Measurements from ENCODE around the gene ATAD3B. TPM values are rescaled to one million over a fixed set of nuclear protein-coding genes. Genes with fewer than 3 reads are reported as not detected.

The ATAD3B gene
- total and polyA plus RNA-seq, 2 of the 13 experiments (the other 11 are each of a cell fraction or from before 2014, with no cell fraction given): 9.6 to 31.1 TPM

DNA sequence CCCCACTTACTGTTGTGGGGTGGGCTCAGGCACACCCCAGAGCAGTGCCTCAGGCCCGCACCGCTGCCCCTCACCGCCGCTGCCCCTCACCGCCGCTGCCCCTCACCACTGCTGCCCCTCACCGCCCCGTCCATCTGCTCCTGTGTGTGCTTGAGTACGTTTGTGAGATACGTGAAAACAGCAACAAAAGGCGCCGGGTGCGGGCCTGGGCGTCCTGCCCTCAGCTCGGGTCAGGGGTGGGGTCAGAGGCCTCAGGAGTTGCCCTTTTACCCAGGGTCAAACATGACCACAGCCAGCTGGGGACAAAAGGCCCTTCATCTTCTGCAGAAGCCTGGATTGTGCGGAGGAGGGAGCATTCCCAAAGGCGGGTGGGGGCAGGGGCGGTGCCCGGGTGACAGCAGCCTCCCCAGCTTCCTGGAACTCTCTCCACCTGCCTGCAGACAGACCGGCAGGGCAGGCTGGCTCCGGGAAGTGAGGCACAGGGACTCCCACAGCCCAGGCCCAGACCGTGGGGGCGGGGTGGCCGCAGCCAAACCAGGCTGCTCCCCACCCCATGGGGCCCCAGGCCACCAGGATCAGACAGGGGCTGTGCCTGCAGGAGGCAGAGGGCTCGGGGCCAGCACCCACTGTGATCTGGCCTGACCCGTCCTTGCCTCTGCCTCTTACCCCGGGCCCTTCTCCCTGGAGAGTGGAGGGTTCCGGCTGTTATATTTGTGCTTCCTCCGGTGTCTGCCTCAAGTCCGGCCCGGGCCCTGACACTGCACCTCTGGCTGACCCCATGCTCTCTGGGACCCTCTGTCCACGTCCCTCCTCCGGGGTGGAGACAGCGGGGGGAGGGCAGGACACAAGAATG lies 38.4 kb upstream of the ATAD3B start (continued):
- TF ChIP-seq, protein P1, sequence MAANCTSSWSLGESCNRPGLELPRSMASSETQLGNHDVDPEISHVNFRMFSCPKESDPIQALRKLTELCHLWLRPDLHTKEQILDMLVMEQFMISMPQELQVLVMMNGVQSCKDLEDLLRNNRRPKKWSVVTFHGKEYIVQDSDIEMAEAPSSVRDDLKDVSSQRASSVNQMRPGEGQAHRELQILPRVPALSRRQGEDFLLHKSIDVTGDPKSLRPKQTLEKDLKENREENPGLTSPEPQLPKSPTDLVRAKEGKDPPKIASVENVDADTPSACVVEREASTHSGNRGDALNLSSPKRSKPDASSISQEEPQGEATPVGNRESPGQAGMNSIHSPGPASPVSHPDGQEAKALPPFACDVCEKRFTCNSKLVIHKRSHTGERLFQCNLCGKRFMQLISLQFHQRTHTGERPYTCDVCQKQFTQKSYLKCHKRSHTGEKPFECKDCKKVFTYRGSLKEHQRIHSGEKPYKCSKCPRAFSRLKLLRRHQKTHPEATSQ (CRISPR knock-in tag; IDR thresholded peaks at IDR 0.05; ENCODE audit: borderline replicate concordance): peak; percentile 46; the same call in 1 of the 2 replicates
- TF ChIP-seq CENPX (CRISPR knock-in tag; IDR thresholded peaks at IDR 0.05) (no peak), SMAD9 (CRISPR knock-in tag; IDR thresholded peaks at IDR 0.05) (0 out of 2 replicates have a peak, but pooled peaks have one; percentile 43), ZNF792 (CRISPR knock-in tag; IDR thresholded peaks at IDR 0.05) (peak; percentile 90), ZNF326 (CRISPR knock-in tag; IDR thresholded peaks at IDR 0.05; ENCODE audit: borderline replicate concordance) (no peak), FIP1L1 (IDR thresholded peaks at IDR 0.05; ENCODE audit: borderline replicate concordance, insufficient read depth, low read depth, low read length) (no peak), MAZ (IDR thresholded peaks at IDR 0.05; ENCODE audit: borderline replicate concordance, low read depth, low read length) (peak; percentile 97), MAZ (CRISPR knock-in tag; IDR thresholded peaks at IDR 0.05; ENCODE audit: low read depth) (peak; percentile 97), CHCHD3 (CRISPR knock-in tag; IDR thresholded peaks at IDR 0.05) (no peak), PCBP2 (optimal IDR thresholded peaks at IDR 0.05; ENCODE audit: low read depth, low read length, poor library complexity, severe bottlenecking) (no peak), ZNF772 (CRISPR knock-in tag; IDR thresholded peaks at IDR 0.05) (peak; percentile 78; the same call in 1 of the 2 replicates), IKZF1 (IDR thresholded peaks at IDR 0.05) (no peak), TOE1 (CRISPR knock-in tag; IDR thresholded peaks at IDR 0.05) (no peak), ZFP1 (CRISPR knock-in tag; IDR thresholded peaks at IDR 0.05) (no peak), SRSF4 (IDR thresholded peaks at IDR 0.05; ENCODE audit: low read depth, low read length, poor library complexity, severe bottlenecking) (no peak), REPIN1 (CRISPR knock-in tag; IDR thresholded peaks at IDR 0.05; ENCODE audit: borderline replicate concordance, low read depth) (peak; percentile 91), ZNF530 (CRISPR knock-in tag; IDR thresholded peaks at IDR 0.05; ENCODE audit: low read depth) (no peak), MTF2 (CRISPR knock-in tag; IDR thresholded peaks at IDR 0.05; ENCODE audit: borderline replicate concordance) (no peak), POLR2AphosphoS5 (IDR thresholded peaks at IDR 0.05; ENCODE audit: low read depth, low read length) (peak; percentile 44; the same call in 1 of the 2 replicates), CENPT (CRISPR knock-in tag; IDR thresholded peaks at IDR 0.05; ENCODE audit: low read depth) (no peak), ATF7-NPFF (CRISPR knock-in tag; IDR thresholded peaks at IDR 0.05; ENCODE audit: low read depth) (peak; percentile 70; the same call in 1 of the 2 replicates)
- TF ChIP-seq, protein P2, sequence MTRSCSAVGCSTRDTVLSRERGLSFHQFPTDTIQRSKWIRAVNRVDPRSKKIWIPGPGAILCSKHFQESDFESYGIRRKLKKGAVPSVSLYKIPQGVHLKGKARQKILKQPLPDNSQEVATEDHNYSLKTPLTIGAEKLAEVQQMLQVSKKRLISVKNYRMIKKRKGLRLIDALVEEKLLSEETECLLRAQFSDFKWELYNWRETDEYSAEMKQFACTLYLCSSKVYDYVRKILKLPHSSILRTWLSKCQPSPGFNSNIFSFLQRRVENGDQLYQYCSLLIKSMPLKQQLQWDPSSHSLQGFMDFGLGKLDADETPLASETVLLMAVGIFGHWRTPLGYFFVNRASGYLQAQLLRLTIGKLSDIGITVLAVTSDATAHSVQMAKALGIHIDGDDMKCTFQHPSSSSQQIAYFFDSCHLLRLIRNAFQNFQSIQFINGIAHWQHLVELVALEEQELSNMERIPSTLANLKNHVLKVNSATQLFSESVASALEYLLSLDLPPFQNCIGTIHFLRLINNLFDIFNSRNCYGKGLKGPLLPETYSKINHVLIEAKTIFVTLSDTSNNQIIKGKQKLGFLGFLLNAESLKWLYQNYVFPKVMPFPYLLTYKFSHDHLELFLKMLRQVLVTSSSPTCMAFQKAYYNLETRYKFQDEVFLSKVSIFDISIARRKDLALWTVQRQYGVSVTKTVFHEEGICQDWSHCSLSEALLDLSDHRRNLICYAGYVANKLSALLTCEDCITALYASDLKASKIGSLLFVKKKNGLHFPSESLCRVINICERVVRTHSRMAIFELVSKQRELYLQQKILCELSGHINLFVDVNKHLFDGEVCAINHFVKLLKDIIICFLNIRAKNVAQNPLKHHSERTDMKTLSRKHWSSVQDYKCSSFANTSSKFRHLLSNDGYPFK (CRISPR knock-in tag; IDR thresholded peaks at IDR 0.05; ENCODE audit: borderline replicate concordance): peak; percentile 71; the same call in 1 of the 2 replicates
- TF ChIP-seq, protein P3, sequence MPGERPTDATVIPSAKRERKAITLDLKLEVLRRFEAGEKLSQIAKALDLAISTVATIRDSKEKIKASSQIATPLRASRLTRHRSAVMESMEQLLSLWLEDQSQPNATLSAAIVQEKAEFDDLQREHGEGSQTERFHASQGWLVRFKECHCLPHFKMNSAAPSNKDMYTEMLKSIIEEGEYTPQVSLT (CRISPR knock-in tag; IDR thresholded peaks at IDR 0.05; ENCODE audit: borderline replicate concordance, low read depth): no peak
- TF ChIP-seq, protein P4, sequence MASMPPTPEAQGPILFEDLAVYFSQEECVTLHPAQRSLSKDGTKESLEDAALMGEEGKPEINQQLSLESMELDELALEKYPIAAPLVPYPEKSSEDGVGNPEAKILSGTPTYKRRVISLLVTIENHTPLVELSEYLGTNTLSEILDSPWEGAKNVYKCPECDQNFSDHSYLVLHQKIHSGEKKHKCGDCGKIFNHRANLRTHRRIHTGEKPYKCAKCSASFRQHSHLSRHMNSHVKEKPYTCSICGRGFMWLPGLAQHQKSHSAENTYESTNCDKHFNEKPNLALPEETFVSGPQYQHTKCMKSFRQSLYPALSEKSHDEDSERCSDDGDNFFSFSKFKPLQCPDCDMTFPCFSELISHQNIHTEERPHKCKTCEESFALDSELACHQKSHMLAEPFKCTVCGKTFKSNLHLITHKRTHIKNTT (CRISPR knock-in tag; IDR thresholded peaks at IDR 0.05): no peak
